H9 (cell line): ENCODE measurements around the gene GPC6. TPM values are rescaled to one million over a fixed set of nuclear protein-coding genes. Genes with fewer than 3 reads are reported as not detected.

Experiments
- DNase-seq: peaks from one replicate; pipeline ENCODE4 v3.0.0-alpha.2; 2017
- H2AFZ ChIP-seq: one replicate; pipeline ENCODE4 v1.6.1; 2013; ENCODE audit warnings: mild to moderate bottlenecking, low read length, control low read depth, moderate library complexity
- H2AK5ac ChIP-seq: 2 replicates; pipeline ENCODE4 v1.6.1; 2013; ENCODE audit warnings: low read length, control low read depth, mixed read lengths; ENCODE audit not compliant: insufficient read length
- H2BK120ac ChIP-seq: one replicate; pipeline ENCODE4 v1.6.1; 2013; ENCODE audit warnings: low read depth, mild to moderate bottlenecking, low read length, control low read depth, inconsistent platforms; ENCODE audit not compliant: poor library complexity, severe bottlenecking
- H2BK12ac ChIP-seq: 2 replicates; pipeline ENCODE4 v1.6.1; 2013; ENCODE audit warnings: low read length, control low read depth, mixed read lengths, low read depth; ENCODE audit not compliant: insufficient read length
- H2BK15ac ChIP-seq: 2 replicates; pipeline ENCODE4 v1.6.1; 2013; ENCODE audit warnings: low read depth, low read length, control low read depth
- H2BK20ac ChIP-seq: one replicate; pipeline ENCODE4 v1.6.1; 2013; ENCODE audit warnings: low read depth, mild to moderate bottlenecking, low read length, control low read depth, inconsistent platforms; ENCODE audit not compliant: poor library complexity, severe bottlenecking
- H2BK5ac ChIP-seq: 2 replicates; pipeline ENCODE4 v1.6.1; 2013; ENCODE audit warnings: low read length, control low read depth, mixed read lengths; ENCODE audit not compliant: insufficient read length
- H3K14ac ChIP-seq: 2 replicates; pipeline ENCODE4 v1.6.1; 2013; ENCODE audit warnings: low read length, control low read depth; ENCODE audit not compliant: insufficient read depth
- H3K18ac ChIP-seq: 2 replicates; pipeline ENCODE4 v1.6.1; 2013; ENCODE audit warnings: low read depth, mild to moderate bottlenecking, mixed read lengths, low read length, control low read depth; ENCODE audit not compliant: insufficient read length
- H3K23ac ChIP-seq: 2 replicates; pipeline ENCODE4 v1.6.1; 2013; ENCODE audit warnings: low read length, control low read depth, mixed read lengths, low read depth; ENCODE audit not compliant: insufficient read length
- H3K23me2 ChIP-seq: 2 replicates; pipeline ENCODE4 v1.6.1; 2013; ENCODE audit warnings: low read depth, mild to moderate bottlenecking, mixed read lengths, low read length, control low read depth; ENCODE audit not compliant: insufficient read length, poor library complexity, severe bottlenecking
- H3K27ac ChIP-seq: 2 replicates; pipeline ENCODE4 v1.5.1; 2013; ENCODE audit warnings: low read length, control low read depth, mixed read lengths, low read depth; ENCODE audit not compliant: insufficient read length
- H3K27me3 ChIP-seq: 2 replicates; pipeline ENCODE4 v1.6.1; 2013; ENCODE audit warnings: low read length, control low read depth, inconsistent platforms; ENCODE audit not compliant: insufficient read depth
- H3K4ac ChIP-seq: 2 replicates; pipeline ENCODE4 v1.6.1; 2013; ENCODE audit warnings: low read depth, mild to moderate bottlenecking, control low read depth, inconsistent platforms, low read length, moderate library complexity
- H3K4me1 ChIP-seq: 2 replicates; pipeline ENCODE4 v1.6.1; 2013; ENCODE audit warnings: low read length, control low read depth, inconsistent platforms; ENCODE audit not compliant: insufficient read depth
- H3K4me2 ChIP-seq: 2 replicates; pipeline ENCODE4 v1.6.1; 2013; ENCODE audit warnings: low read length, control low read depth, mixed read lengths; ENCODE audit not compliant: insufficient read length, insufficient read depth
- H3K56ac ChIP-seq: 2 replicates; pipeline ENCODE4 v1.6.1; 2013; ENCODE audit warnings: low read depth, mild to moderate bottlenecking, mixed read lengths, low read length, control low read depth; ENCODE audit not compliant: insufficient read length
- H3K79me1 ChIP-seq: 2 replicates; pipeline ENCODE4 v1.6.1; 2013; ENCODE audit warnings: low read depth, mild to moderate bottlenecking, moderate library complexity, low read length, control low read depth, inconsistent platforms; ENCODE audit not compliant: insufficient read depth, poor library complexity, severe bottlenecking
- H3K79me2 ChIP-seq: 2 replicates; pipeline ENCODE4 v1.6.1; 2013; ENCODE audit warnings: low read length, control low read depth, inconsistent platforms; ENCODE audit not compliant: insufficient read depth
- H3K9ac ChIP-seq: 2 replicates; pipeline ENCODE4 v1.6.1; 2013; ENCODE audit warnings: low read length, control low read depth, mixed read lengths; ENCODE audit not compliant: insufficient read length; ENCODE audit errors: extremely low read depth
- H3K9me3 ChIP-seq: one replicate; pipeline ENCODE4 v1.6.1; 2013; ENCODE audit warnings: low read depth, low read length, inconsistent platforms; ENCODE audit not compliant: control insufficient read depth
- H3T11ph ChIP-seq: one replicate; pipeline ENCODE4 v1.6.1; 2013; ENCODE audit warnings: mild to moderate bottlenecking, low read length, control low read depth, inconsistent platforms
- H4K20me1 ChIP-seq: one replicate; pipeline ENCODE4 v1.6.1; 2013; ENCODE audit not compliant: control insufficient read depth, insufficient read length, insufficient read depth
- H4K5ac ChIP-seq: 2 replicates; pipeline ENCODE4 v1.6.1; 2013; ENCODE audit warnings: low read depth, mild to moderate bottlenecking, mixed read lengths, low read length, control low read depth; ENCODE audit not compliant: insufficient read length
- H4K8ac ChIP-seq: replicated peaks from 2 replicates; pipeline ENCODE4 v1.6.1; 2013; ENCODE audit warnings: low read length, control low read depth, mixed read lengths, low read depth; ENCODE audit not compliant: insufficient read length
- H4K91ac ChIP-seq: 2 replicates; pipeline ENCODE4 v1.6.1; 2013; ENCODE audit warnings: low read depth, mild to moderate bottlenecking, moderate library complexity, mixed read lengths, low read length, control low read depth; ENCODE audit not compliant: insufficient read length
- H3K27ac Mint-ChIP-seq, 3 experiments: 2 replicates in 2 of 3; 3 replicates in 1 of 3; pipeline ENCODE4 v1.8.0; 2020 to 2021; ENCODE audit warnings: mixed read lengths in 3 of 3, mild to moderate bottlenecking in 1 of 3, moderate library complexity in 1 of 3
- H3K27me3 Mint-ChIP-seq: 2 replicates; pipeline ENCODE4 v1.8.0; 2021; ENCODE audit warnings: low read depth, mild to moderate bottlenecking, moderate library complexity, mixed read lengths
- H3K36me3 Mint-ChIP-seq, 3 experiments: 2 replicates in 2 of 3; 3 replicates in 1 of 3; pipeline ENCODE4 v1.8.0; 2020 to 2021; ENCODE audit warnings: low read depth in 3 of 3, mixed read lengths in 3 of 3; ENCODE audit not compliant: insufficient read depth in 1 of 3
- H3K4me1 Mint-ChIP-seq, 2 experiments: 2 replicates each; pipeline ENCODE4 v1.8.0; 2020; ENCODE audit warnings: mixed read lengths in 2 of 2
- H3K4me3 Mint-ChIP-seq, 2 experiments: 2 replicates in 1 of 2; 3 replicates in 1 of 2; pipeline ENCODE4 v1.8.0; 2020 to 2021; ENCODE audit warnings: mild to moderate bottlenecking in 2 of 2, mixed read lengths in 2 of 2, moderate library complexity in 1 of 2
- H3K9me3 Mint-ChIP-seq, 2 experiments: 2 replicates in 1 of 2; 3 replicates in 1 of 2; pipeline ENCODE4 v1.8.0; 2020; ENCODE audit warnings: mild to moderate bottlenecking in 2 of 2, mixed read lengths in 2 of 2, moderate library complexity in 1 of 2
- CTCF ChIP-seq: fragments of 200-600 bp; sonication (generic); conservative IDR thresholded peaks from 3 replicates; pipeline ENCODE4 v1.8.0; 2021; ENCODE audit warnings: antibody characterized with exemption, mild to moderate bottlenecking
- WGBS: extraction: QIAGEN DNeasy Blood & Tissue Kit; methylation state at CpG from one replicate; pipeline ENCODE4 v1.1.7; 2013; ENCODE audit warnings: missing lambda C conversion rate, low lambda C conversion rate, mixed read lengths; ENCODE audit not compliant: insufficient read length; ENCODE audit errors: extremely low coverage; 5-methylcytosine and 5-hydroxymethylcytosine counted together
- total RNA-seq: library from RNA; stranded (reverse); gene quantifications from 2 replicates; pipeline ENCODE4 v1.2.1, GENCODE V29; 2021

Gene GPC6
- total RNA-seq, 1 experiment from 2014 or later: 15.6 TPM

- no peak overlapping the region for H3K23ac ChIP-seq
- no peak overlapping the region for H3T11ph ChIP-seq
- H3K9ac ChIP-seq: no peak overlapping the region
- no peaks in the 10 kb centered on the region for H3K79me1 ChIP-seq
- H2BK12ac ChIP-seq: no peak overlapping the region
- H3K9me3 Mint-ChIP-seq: peaks cover 0 to 2% of the 10 kb centered on the region in 2 experiments; a peak in 1 of 5 replicates
- no peaks in the 10 kb centered on the region for H3K27me3 ChIP-seq
- H3K4me1 ChIP-seq: peaks cover 3% of the 10 kb centered on the region; the same call in 1 of the 2 replicates
- no peaks in the 10 kb centered on the region for H3K9me3 ChIP-seq
- no peak for DNase-seq
- H2AK5ac ChIP-seq: no peak overlapping the region
- no peak overlapping the region for H3K18ac ChIP-seq
- H3K14ac ChIP-seq: no peak overlapping the region
- peaks cover 22 to 27% of the 10 kb centered on the region in 2 experiments for H3K4me1 Mint-ChIP-seq
- H4K91ac ChIP-seq: no peak overlapping the region
- no peak overlapping the region for H3K4me3 Mint-ChIP-seq
- TF ChIP-seq CTCF: no peak
- no peak overlapping the region for H3K56ac ChIP-seq
- H3K36me3 Mint-ChIP-seq: peaks cover 0 to 5% (median 2%) of the 10 kb centered on the region in 3 experiments; a peak in 4 of 7 replicates
- no peak overlapping the region for H4K8ac ChIP-seq
- no peak overlapping the region for H2BK5ac ChIP-seq
- no peak overlapping the region for H3K4ac ChIP-seq
- no peaks in the 10 kb centered on the region for H4K20me1 ChIP-seq
- H2AFZ ChIP-seq: no peak overlapping the region
- no peaks in the 10 kb centered on the region for H3K23me2 ChIP-seq
- H3K4me2 ChIP-seq: no peak overlapping the region
- H3K27ac ChIP-seq: no peak overlapping the region
- H4K5ac ChIP-seq: no peak overlapping the region
- H3K79me2 ChIP-seq: no peaks in the 10 kb centered on the region; the same call in 1 of the 2 replicates
- H3K27me3 Mint-ChIP-seq: no peaks in the 10 kb centered on the region
- WGBS: no CpG with 5 or more reads among the region's 2 CpGs
- no peak overlapping the region for H2BK20ac ChIP-seq
- no peak overlapping the region for H2BK15ac ChIP-seq
- no peak overlapping the region for H3K27ac Mint-ChIP-seq
- no peak overlapping the region for H2BK120ac ChIP-seq
Measured at GRCh38 chr13:93624311-93624777, 397.7 kb downstream of the GPC6 start.
